HCT116 (cell line): ENCODE data around the gene CFAP99. TPM values are rescaled to one million over a fixed set of nuclear protein-coding genes. Genes with fewer than 3 reads are reported as not detected.

Experiments used
- ATAC-seq: fragments of 200-7000 bp; cut with Tn5 transposase; 2 replicates; pipeline ENCODE4 v1.9.1; 2020; ENCODE audit warnings: mild to moderate bottlenecking, moderate library complexity
- BruUV-seq: library from RNA; stranded (reverse); fragments of 400-500 nt; replicated peaks from 2 replicates; lab custom pipeline; 2021; lab: Mats Ljungman, UMichigan
- CTCF ChIA-PET: fragments of 300-600 bp; sonication (Branson Sonifier 250); formaldehyde crosslinking; loops from one replicate; lab custom pipeline; 2021; ENCODE audit warnings: antibody characterized with exemption; lab: Charles Lee
- POLR2A ChIA-PET: fragments of 300-600, 350-600 bp; sonication (Branson Sonifier 250); formaldehyde crosslinking; loops from one replicate; lab custom pipeline; 2021; ENCODE audit warnings: antibody characterized with exemption; lab: Charles Lee
- RAD21 ChIA-PET, 2 experiments: fragments of 300-600 bp; sonication (Branson Sonifier 250); formaldehyde crosslinking; loops; one replicate each; lab custom pipeline; 2023; ENCODE audit warnings: low total read pairs in 2 of 2; ENCODE audit not compliant: uncharacterized antibody in 2 of 2, unreplicated experiment in 2 of 2, low non-redundant PET in 1 of 2; lab: Charles Lee
- DNase-seq: peaks from one replicate; pipeline ENCODE4 v3.0.0-alpha.2; 2010; ENCODE audit warnings: low read depth, low spot score
- H2AFZ ChIP-seq: fragments of 200-600 bp; shearing (Covaris generic), sonication (generic); 2 replicates; pipeline ENCODE4 v1.6.1; 2017; ENCODE audit warnings: low read depth, mixed run types, mixed read lengths, antibody characterized with exemption, low read length; ENCODE audit not compliant: poor library complexity, severe bottlenecking
- H3K27ac ChIP-seq: 2 replicates; pipeline ENCODE4 v1.5.1; 2012; ENCODE audit warnings: low read depth, low read length
- H3K27me3 ChIP-seq: fragments of 200-600 bp; sonication (generic); 2 replicates; pipeline ENCODE4 v1.6.1; 2016; ENCODE audit warnings: mixed run types, low read length, mixed read lengths; ENCODE audit not compliant: insufficient read depth
- H3K36me3 ChIP-seq, 2 experiments: fragments of 200-500 bp in 1 of 2; fragments of 200-600 bp in 1 of 2; sonication (Bioruptor generic) in 1 of 2; sonication (generic) in 1 of 2; 2 replicates each; pipeline versions ENCODE4 v1.5.1 to v1.6.1; 2014 to 2016; ENCODE audit warnings: low read length in 2 of 2, inconsistent platforms in 1 of 2, mixed read lengths in 1 of 2, mixed run types in 1 of 2; ENCODE audit not compliant: insufficient read depth in 2 of 2, control insufficient read depth in 1 of 2
- H3K4me1 ChIP-seq, 2 experiments: fragments of 200-600 bp in 1 of 2; sonication (generic) in 1 of 2; 2 replicates each; pipeline versions ENCODE4 v1.5.1 to v1.6.1; 2012 to 2017; ENCODE audit warnings: low read length in 2 of 2, inconsistent platforms in 1 of 2, mild to moderate bottlenecking in 1 of 2, mixed read lengths in 1 of 2, mixed run types in 1 of 2, moderate library complexity in 1 of 2; ENCODE audit not compliant: insufficient read depth in 2 of 2, control insufficient read depth in 1 of 2
- H3K4me2 ChIP-seq: fragments of 200-600 bp; sonication (generic); 2 replicates; pipeline ENCODE4 v1.6.1; 2017; ENCODE audit warnings: mixed run types, low read length, mixed read lengths
- H3K4me3 ChIP-seq, 2 experiments: fragments of 200-600 bp in 1 of 2; sonication (generic) in 1 of 2; replicated peaks in 1 of 2; 2 replicates each; pipeline ENCODE4 v1.5.1; 2011 to 2016; ENCODE audit warnings: low read length in 2 of 2, control low read depth in 1 of 2, low read depth in 1 of 2, mild to moderate bottlenecking in 1 of 2, mixed read lengths in 1 of 2, mixed run types in 1 of 2
- H3K79me2 ChIP-seq: fragments of 200-600 bp; sonication (generic); 2 replicates; pipeline ENCODE4 v1.6.1; 2017; ENCODE audit warnings: mild to moderate bottlenecking, mixed run types, low read length, moderate library complexity, mixed read lengths; ENCODE audit not compliant: insufficient read depth
- H3K9ac ChIP-seq: fragments of 200-600 bp; sonication (generic); 2 replicates; pipeline ENCODE4 v1.6.1; 2016; ENCODE audit warnings: low read length, mixed read lengths
- H3K9me2 ChIP-seq: fragments of 200-600 bp; sonication (generic), shearing (Covaris generic); 2 replicates; pipeline ENCODE4 v1.6.1; 2017; ENCODE audit warnings: mixed run types, mild to moderate bottlenecking, moderate library complexity; ENCODE audit not compliant: insufficient read depth
- H3K9me3 ChIP-seq, 2 experiments: fragments of 200-500 bp in 1 of 2; fragments of 200-600 bp in 1 of 2; sonication (Bioruptor generic) in 1 of 2; sonication (generic) in 1 of 2; 2 replicates each; pipeline ENCODE4 v1.6.1; 2014 to 2017; ENCODE audit warnings: low read length in 2 of 2, mixed read lengths in 2 of 2, inconsistent platforms in 1 of 2, low read depth in 1 of 2, mild to moderate bottlenecking in 1 of 2, mixed run types in 1 of 2, moderate library complexity in 1 of 2; ENCODE audit not compliant: control insufficient read depth in 1 of 2, insufficient read depth in 1 of 2
- H4K20me1 ChIP-seq: fragments of 200-600 bp; sonication (generic), shearing (Covaris generic); 2 replicates; pipeline ENCODE4 v1.6.1; 2017; ENCODE audit warnings: mixed run types, mild to moderate bottlenecking, moderate library complexity; ENCODE audit not compliant: insufficient read depth
- CBX3 ChIP-seq: IDR thresholded peaks from 2 replicates; pipeline ENCODE4 v1.6.1; 2012; ENCODE audit warnings: low read depth
- CEBPB ChIP-seq: IDR thresholded peaks from 2 replicates; pipeline ENCODE4 v1.6.1; 2012; ENCODE audit warnings: low read depth
- EZH2 ChIP-seq: fragments of 200-600 bp; sonication (generic); IDR thresholded peaks from 2 replicates; pipeline ENCODE4 v1.6.1; 2017; ENCODE audit warnings: antibody characterized with exemption, mixed run types
- EZH2phosphoT487 ChIP-seq: fragments of 200-600 bp; IDR thresholded peaks from 2 replicates; pipeline ENCODE4 v1.6.1; 2018; ENCODE audit warnings: antibody characterized with exemption, borderline replicate concordance
- FOSL1 ChIP-seq: IDR thresholded peaks from 2 replicates; pipeline ENCODE4 v1.6.1; 2012; ENCODE audit warnings: low read depth
- POLR2A ChIP-seq: IDR thresholded peaks from 2 replicates; pipeline ENCODE4 v1.7.0; 2011; ENCODE audit warnings: borderline replicate concordance; ENCODE audit not compliant: insufficient read depth, insufficient read length; ENCODE audit errors: extremely low read depth
- POLR2AphosphoS5 ChIP-seq: IDR thresholded peaks from 2 replicates; pipeline ENCODE4 v1.6.1; 2011; ENCODE audit warnings: mild to moderate bottlenecking, low read depth, low read length, moderate library complexity
- RAD21 ChIP-seq: IDR thresholded peaks from 2 replicates; pipeline ENCODE4 v1.6.1; 2012; ENCODE audit warnings: low read depth, mild to moderate bottlenecking
- SIN3A ChIP-seq: IDR thresholded peaks from 2 replicates; pipeline ENCODE4 v1.6.1; 2012; ENCODE audit warnings: low read depth
- SP1 ChIP-seq: IDR thresholded peaks from 2 replicates; pipeline ENCODE4 v1.6.1; 2012; ENCODE audit warnings: low read depth
- SRF ChIP-seq: IDR thresholded peaks from 2 replicates; pipeline ENCODE4 v1.6.1; 2012; ENCODE audit warnings: low read depth
- TCF7L2 ChIP-seq: IDR thresholded peaks from 2 replicates; pipeline ENCODE4 v1.7.0; 2011; ENCODE audit warnings: borderline replicate concordance, inconsistent platforms; ENCODE audit not compliant: insufficient read depth, insufficient read length; ENCODE audit errors: extremely low read depth
- YY1 ChIP-seq: IDR thresholded peaks from 2 replicates; pipeline ENCODE4 v1.6.1; 2011; ENCODE audit warnings: low read length, low read depth, moderate library complexity, mild to moderate bottlenecking; ENCODE audit not compliant: insufficient replicate concordance; ENCODE audit errors: extremely low read depth
- ZNF274 ChIP-seq: fragments of 200-500 bp; sonication (Bioruptor generic); IDR thresholded peaks from 2 replicates; pipeline ENCODE4 v1.6.1; 2014; ENCODE audit warnings: mild to moderate bottlenecking, low read depth, low read length, inconsistent platforms
- intact Hi-C: fragments of 100-400 bp; cut with micrococcal nuclease; formaldehyde crosslinking; loops from 2 replicates; pipeline ENCODE4 v1.10.0; 2022
- total RNA-seq: library from RNA; stranded (reverse); gene quantifications from one replicate; pipeline ENCODE4 v1.2.1, GENCODE V29; 2021; ENCODE audit not compliant: unreplicated experiment
- TF ChIP-seq, protein P1 (sequence below), 3 experiments: fragments of 200-600 bp in 1 of 3; sonication (generic) in 1 of 3; IDR thresholded peaks in 2 of 3; conservative IDR thresholded peaks in 1 of 3; 2 replicates each; pipeline ENCODE4 v1.5.1; 2012 to 2017; ENCODE audit warnings: low read depth in 2 of 3, low read length in 2 of 3, antibody characterized with exemption in 1 of 3, borderline replicate concordance in 1 of 3, control low read depth in 1 of 3, mild to moderate bottlenecking in 1 of 3, mixed read lengths in 1 of 3, mixed run types in 1 of 3, moderate library complexity in 1 of 3; ENCODE audit not compliant: insufficient read depth in 1 of 3
- TF ChIP-seq, protein P2 (sequence below): IDR thresholded peaks from 2 replicates; pipeline ENCODE4 v1.6.1; 2012
- TF ChIP-seq, protein P3 (sequence below): IDR thresholded peaks from 2 replicates; pipeline ENCODE4 v1.6.1; 2012; ENCODE audit warnings: low read depth
- TF ChIP-seq, protein P4 (sequence below): IDR thresholded peaks from 2 replicates; pipeline ENCODE4 v1.6.1; 2012

Gene CFAP99
- total RNA-seq, 1 experiment from 2014 or later: 0.42 TPM

DNA sequence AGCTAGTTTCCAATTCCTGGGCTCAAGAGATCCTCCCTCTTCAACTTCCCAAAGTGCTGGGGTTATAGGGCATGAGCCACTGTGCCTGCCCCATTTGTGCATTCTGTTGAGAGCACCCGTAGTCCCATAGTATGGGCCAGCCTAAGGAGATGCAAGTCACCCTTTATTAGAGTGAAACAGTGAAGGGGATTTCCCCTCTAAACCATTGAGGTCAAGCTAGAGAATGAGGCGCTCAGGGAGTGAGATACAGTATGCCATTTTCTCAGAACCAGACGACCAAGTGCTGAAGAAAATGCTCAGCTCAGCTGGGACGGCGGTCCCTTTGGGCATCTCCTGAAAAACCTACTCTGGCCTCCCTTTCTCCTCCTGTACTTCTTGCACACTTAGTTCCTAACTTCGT is 68.9 kb downstream of the CFAP99 start:
- H3K9me2 ChIP-seq: no peaks in the 10 kb centered on the region
- H3K4me3 ChIP-seq: no peak overlapping the region
- no peaks in the 10 kb centered on the region for H3K4me1 ChIP-seq
- intact Hi-C loops: no loop called here
- no peak overlapping the region for H3K27ac ChIP-seq
- H3K9ac ChIP-seq: no peak overlapping the region
- ChIA-PET POLR2A (no interaction called here), CTCF (no interaction called here)
- peaks cover 99% of the 10 kb centered on the region for H3K79me2 ChIP-seq
- H3K9me3 ChIP-seq: no peaks in the 10 kb centered on the region
- TF ChIP-seq RAD21 (no peak), POLR2A (no peak), ZNF274 (no peak), SIN3A (no peak), CBX3 (no peak), EZH2phosphoT487 (no peak), YY1 (no peak), EZH2 (no peak), SP1 (no peak), POLR2AphosphoS5 (no peak), SRF (no peak), FOSL1 (no peak), TCF7L2 (no peak), CEBPB (no peak)
- TF ChIP-seq, protein P1, sequence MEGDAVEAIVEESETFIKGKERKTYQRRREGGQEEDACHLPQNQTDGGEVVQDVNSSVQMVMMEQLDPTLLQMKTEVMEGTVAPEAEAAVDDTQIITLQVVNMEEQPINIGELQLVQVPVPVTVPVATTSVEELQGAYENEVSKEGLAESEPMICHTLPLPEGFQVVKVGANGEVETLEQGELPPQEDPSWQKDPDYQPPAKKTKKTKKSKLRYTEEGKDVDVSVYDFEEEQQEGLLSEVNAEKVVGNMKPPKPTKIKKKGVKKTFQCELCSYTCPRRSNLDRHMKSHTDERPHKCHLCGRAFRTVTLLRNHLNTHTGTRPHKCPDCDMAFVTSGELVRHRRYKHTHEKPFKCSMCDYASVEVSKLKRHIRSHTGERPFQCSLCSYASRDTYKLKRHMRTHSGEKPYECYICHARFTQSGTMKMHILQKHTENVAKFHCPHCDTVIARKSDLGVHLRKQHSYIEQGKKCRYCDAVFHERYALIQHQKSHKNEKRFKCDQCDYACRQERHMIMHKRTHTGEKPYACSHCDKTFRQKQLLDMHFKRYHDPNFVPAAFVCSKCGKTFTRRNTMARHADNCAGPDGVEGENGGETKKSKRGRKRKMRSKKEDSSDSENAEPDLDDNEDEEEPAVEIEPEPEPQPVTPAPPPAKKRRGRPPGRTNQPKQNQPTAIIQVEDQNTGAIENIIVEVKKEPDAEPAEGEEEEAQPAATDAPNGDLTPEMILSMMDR (IDR thresholded peaks at IDR 0.05 in 2 of 3, conservative IDR thresholded peaks at IDR 0.05 in 1 of 3; ENCODE audit: borderline replicate concordance in 1 of 3, insufficient read depth in 1 of 3, low read depth in 2 of 3, low read length in 2 of 3): no peak
- TF ChIP-seq, protein P2, sequence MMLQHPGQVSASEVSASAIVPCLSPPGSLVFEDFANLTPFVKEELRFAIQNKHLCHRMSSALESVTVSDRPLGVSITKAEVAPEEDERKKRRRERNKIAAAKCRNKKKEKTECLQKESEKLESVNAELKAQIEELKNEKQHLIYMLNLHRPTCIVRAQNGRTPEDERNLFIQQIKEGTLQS: no peak
- TF ChIP-seq, protein P3, sequence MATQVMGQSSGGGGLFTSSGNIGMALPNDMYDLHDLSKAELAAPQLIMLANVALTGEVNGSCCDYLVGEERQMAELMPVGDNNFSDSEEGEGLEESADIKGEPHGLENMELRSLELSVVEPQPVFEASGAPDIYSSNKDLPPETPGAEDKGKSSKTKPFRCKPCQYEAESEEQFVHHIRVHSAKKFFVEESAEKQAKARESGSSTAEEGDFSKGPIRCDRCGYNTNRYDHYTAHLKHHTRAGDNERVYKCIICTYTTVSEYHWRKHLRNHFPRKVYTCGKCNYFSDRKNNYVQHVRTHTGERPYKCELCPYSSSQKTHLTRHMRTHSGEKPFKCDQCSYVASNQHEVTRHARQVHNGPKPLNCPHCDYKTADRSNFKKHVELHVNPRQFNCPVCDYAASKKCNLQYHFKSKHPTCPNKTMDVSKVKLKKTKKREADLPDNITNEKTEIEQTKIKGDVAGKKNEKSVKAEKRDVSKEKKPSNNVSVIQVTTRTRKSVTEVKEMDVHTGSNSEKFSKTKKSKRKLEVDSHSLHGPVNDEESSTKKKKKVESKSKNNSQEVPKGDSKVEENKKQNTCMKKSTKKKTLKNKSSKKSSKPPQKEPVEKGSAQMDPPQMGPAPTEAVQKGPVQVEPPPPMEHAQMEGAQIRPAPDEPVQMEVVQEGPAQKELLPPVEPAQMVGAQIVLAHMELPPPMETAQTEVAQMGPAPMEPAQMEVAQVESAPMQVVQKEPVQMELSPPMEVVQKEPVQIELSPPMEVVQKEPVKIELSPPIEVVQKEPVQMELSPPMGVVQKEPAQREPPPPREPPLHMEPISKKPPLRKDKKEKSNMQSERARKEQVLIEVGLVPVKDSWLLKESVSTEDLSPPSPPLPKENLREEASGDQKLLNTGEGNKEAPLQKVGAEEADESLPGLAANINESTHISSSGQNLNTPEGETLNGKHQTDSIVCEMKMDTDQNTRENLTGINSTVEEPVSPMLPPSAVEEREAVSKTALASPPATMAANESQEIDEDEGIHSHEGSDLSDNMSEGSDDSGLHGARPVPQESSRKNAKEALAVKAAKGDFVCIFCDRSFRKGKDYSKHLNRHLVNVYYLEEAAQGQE: no peak
- TF ChIP-seq, protein P4, sequence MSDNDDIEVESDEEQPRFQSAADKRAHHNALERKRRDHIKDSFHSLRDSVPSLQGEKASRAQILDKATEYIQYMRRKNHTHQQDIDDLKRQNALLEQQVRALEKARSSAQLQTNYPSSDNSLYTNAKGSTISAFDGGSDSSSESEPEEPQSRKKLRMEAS: no peak
- TF ChIP-seq, all 23 proteins: peak for 0
- no peak for ATAC-seq
- peaks cover 9 to 32% of the 10 kb centered on the region in 2 experiments for H3K36me3 ChIP-seq
- no peak overlapping the region for H3K4me2 ChIP-seq
- peaks cover 20% of the 10 kb centered on the region; the same call in 1 of the 2 replicates for H4K20me1 ChIP-seq
- RAD21 ChIA-PET: no interaction called here
- H2AFZ ChIP-seq: no peak overlapping the region
- DNase-seq: no peak
- no peaks in the 10 kb centered on the region for H3K27me3 ChIP-seq
- BruUV-seq: no TSS peak
